Neural cell (in vitro differentiated cells): ENCODE measurements around the gene SDK1. TPM values are rescaled to one million over a fixed set of nuclear protein-coding genes. Genes with fewer than 3 reads are reported as not detected.

ENCODE experiments used
- H2AFZ ChIP-seq: fragments of 200-600, 300-800 bp; sonication (generic), shearing (Covaris generic); 2 replicates; pipeline ENCODE4 v1.6.0; 2014; ENCODE audit warnings: low read depth, mild to moderate bottlenecking, antibody characterized with exemption, low read length, moderate library complexity
- H3F3A ChIP-seq: fragments of 200-600 bp; shearing (Covaris generic); 2 replicates; pipeline ENCODE4 v1.6.1; 2016; ENCODE audit warnings: mild to moderate bottlenecking, moderate library complexity, mixed read lengths, antibody characterized with exemption, low read length; ENCODE audit not compliant: insufficient read depth, poor library complexity, severe bottlenecking
- H3K27ac ChIP-seq: fragments of 200-600, 300-800 bp; sonication (generic), shearing (Covaris generic); 2 replicates; pipeline ENCODE4 v1.5.1; 2014; ENCODE audit warnings: mild to moderate bottlenecking, low read length, moderate library complexity
- H3K27me3 ChIP-seq: fragments of 300-800, 200-600 bp; sonication (generic), shearing (Covaris generic); 2 replicates; pipeline ENCODE4 v1.6.0; 2014; ENCODE audit warnings: mild to moderate bottlenecking, low read depth, low read length, moderate library complexity; ENCODE audit not compliant: insufficient read depth
- H3K36me3 ChIP-seq: fragments of 300-800, 200-600 bp; sonication (generic), shearing (Covaris generic); 2 replicates; pipeline ENCODE4 v1.5.1; 2014; ENCODE audit warnings: mild to moderate bottlenecking, antibody characterized with exemption, low read length, moderate library complexity; ENCODE audit not compliant: insufficient read depth
- H3K4me2 ChIP-seq: fragments of 300-800, 200-600 bp; sonication (generic), shearing (Covaris generic); 2 replicates; pipeline ENCODE4 v1.6.0; 2014; ENCODE audit warnings: mild to moderate bottlenecking, low read length
- H3K4me3 ChIP-seq: fragments of 300-800, 200-600 bp; sonication (generic), shearing (Covaris generic); 2 replicates; pipeline ENCODE4 v1.5.1; 2014; ENCODE audit warnings: mild to moderate bottlenecking, low read length, moderate library complexity
- H3K79me2 ChIP-seq: fragments of 200-600 bp; shearing (Covaris generic); replicated peaks from 2 replicates; pipeline ENCODE4 v1.6.0; 2014; ENCODE audit warnings: mild to moderate bottlenecking, low read length, moderate library complexity; ENCODE audit not compliant: insufficient read depth
- H3K9ac ChIP-seq: fragments of 300-800, 200-600 bp; sonication (generic), shearing (Covaris generic); 2 replicates; pipeline ENCODE4 v1.6.1; 2016; ENCODE audit warnings: mild to moderate bottlenecking, low read length, mixed read lengths
- H3K9me2 ChIP-seq: fragments of 200-600 bp; shearing (Covaris generic); 2 replicates; pipeline ENCODE4 v1.6.1; 2016; ENCODE audit warnings: mild to moderate bottlenecking, low read length, mixed read lengths; ENCODE audit not compliant: insufficient read depth
- H3K9me3 ChIP-seq: fragments of 200-600, 300-800 bp; sonication (generic), shearing (Covaris generic); 2 replicates; pipeline ENCODE4 v1.6.1; 2016; ENCODE audit warnings: mild to moderate bottlenecking, mixed run types, low read length, moderate library complexity, mixed read lengths
- H4K20me1 ChIP-seq: fragments of 200-600 bp; shearing (Covaris generic); 2 replicates; pipeline ENCODE4 v1.6.1; 2016; ENCODE audit warnings: mild to moderate bottlenecking, mixed run types; ENCODE audit not compliant: insufficient read depth
- CTCF ChIP-seq: fragments of 450-650 bp; IDR thresholded peaks from 2 replicates; pipeline ENCODE4 v1.5.1; 2014; ENCODE audit warnings: antibody characterized with exemption, mild to moderate bottlenecking, moderate library complexity; ENCODE audit not compliant: poor library complexity, severe bottlenecking
- EP300 ChIP-seq: fragments of 450-650 bp; conservative IDR thresholded peaks from 2 replicates; pipeline ENCODE4 v1.6.1; 2014; ENCODE audit warnings: antibody characterized with exemption, mild to moderate bottlenecking, moderate library complexity; ENCODE audit not compliant: poor library complexity, severe bottlenecking
- EZH2 ChIP-seq: fragments of 200-600, 300-800 bp; shearing (Covaris generic), sonication (generic); IDR thresholded peaks from 2 replicates; pipeline ENCODE4 v1.6.1; 2014; ENCODE audit warnings: antibody characterized with exemption, low read length, borderline replicate concordance, mild to moderate bottlenecking; ENCODE audit not compliant: insufficient read depth, poor library complexity, severe bottlenecking
- MXI1 ChIP-seq: fragments of 450-650 bp; conservative IDR thresholded peaks from 2 replicates; pipeline ENCODE4 v1.6.1; 2014; ENCODE audit warnings: antibody characterized with exemption, mild to moderate bottlenecking; ENCODE audit not compliant: poor library complexity, severe bottlenecking
- POLR2AphosphoS5 ChIP-seq: IDR thresholded peaks from 2 replicates; pipeline ENCODE4 v1.6.1; 2012
- RAD21 ChIP-seq: fragments of 450-650 bp; conservative IDR thresholded peaks from 2 replicates; pipeline ENCODE4 v1.6.1; 2014; ENCODE audit warnings: antibody characterized with exemption, mild to moderate bottlenecking, moderate library complexity
- REST ChIP-seq: IDR thresholded peaks from 2 replicates; pipeline ENCODE4 v1.6.1; 2012; ENCODE audit warnings: borderline replicate concordance
- SMC3 ChIP-seq: fragments of 450-650 bp; conservative IDR thresholded peaks from 2 replicates; pipeline ENCODE4 v1.6.1; 2014; ENCODE audit warnings: antibody characterized with exemption, mild to moderate bottlenecking, moderate library complexity; ENCODE audit not compliant: poor library complexity
- TAF1 ChIP-seq: IDR thresholded peaks from 2 replicates; pipeline ENCODE4 v1.6.1; 2012; ENCODE audit warnings: low read depth
- polyA plus RNA-seq: library from polyadenylated mRNA; depleted of rRNA; stranded (reverse); fragments of >200 nt; gene quantifications from 2 replicates; pipeline ENCODE4 v1.2.3, GENCODE V29; 2014

The SDK1 gene
- polyA plus RNA-seq, 1 donor from 2014 or later, result 2.7 TPM

- Histone ChIP-seq H3F3A (no peaks in the 10 kb centered on the region), H3K9ac (no peak overlapping the region), H3K9me3 (no peaks in the 10 kb centered on the region), H3K4me3 (no peak overlapping the region), H3K27ac (no peak overlapping the region), H3K27me3 (no peaks in the 10 kb centered on the region), H3K79me2 (no peaks in the 10 kb centered on the region), H2AFZ (no peak overlapping the region), H3K4me2 (no peak overlapping the region), H4K20me1 (no peaks in the 10 kb centered on the region), H3K9me2 (no peaks in the 10 kb centered on the region), H3K36me3 (no peaks in the 10 kb centered on the region)
- TF ChIP-seq POLR2AphosphoS5, result no peak
- TF ChIP-seq REST, result no peak
- TF ChIP-seq MXI1, result no peak
- no peak for TF ChIP-seq RAD21
- no peak for TF ChIP-seq SMC3
- no peak for TF ChIP-seq CTCF
- TF ChIP-seq EZH2, result no peak
- TF ChIP-seq EP300, result no peak
- no peak for TF ChIP-seq TAF1
Observed at GRCh38 chr7:3978839-3979238, 677.8 kb downstream of the SDK1 start.

- Histone ChIP-seq H4K20me1 (no peaks in the 10 kb centered on the region), H3K27ac (no peak overlapping the region), H3K4me3 (no peak overlapping the region), H3K36me3 (no peaks in the 10 kb centered on the region), H3F3A (no peaks in the 10 kb centered on the region), H3K9me2 (no peaks in the 10 kb centered on the region), H3K27me3 (no peaks in the 10 kb centered on the region), H2AFZ (no peak overlapping the region), H3K4me2 (no peak overlapping the region), H3K79me2 (no peaks in the 10 kb centered on the region), H3K9me3 (no peaks in the 10 kb centered on the region), H3K9ac (no peak overlapping the region)
- no peak for TF ChIP-seq EP300
Observed at GRCh38 chr7:3979611-3980299, 678.7 kb downstream of the SDK1 start.

GRCh38 chr7:3980300-3980643, 679.2 kb downstream of the SDK1 start:
- Histone ChIP-seq H3K79me2 (no peaks in the 10 kb centered on the region), H4K20me1 (no peaks in the 10 kb centered on the region), H3K9me3 (no peaks in the 10 kb centered on the region), H3F3A (no peaks in the 10 kb centered on the region), H2AFZ (no peak overlapping the region), H3K9me2 (no peaks in the 10 kb centered on the region), H3K4me3 (no peak overlapping the region), H3K4me2 (no peak overlapping the region), H3K36me3 (no peaks in the 10 kb centered on the region), H3K27ac (no peak overlapping the region), H3K27me3 (no peaks in the 10 kb centered on the region), H3K9ac (no peak overlapping the region)
- TF ChIP-seq POLR2AphosphoS5, result no peak
- TF ChIP-seq CTCF, result no peak
- TF ChIP-seq REST, result no peak
- no peak for TF ChIP-seq TAF1
- TF ChIP-seq EP300, result no peak
- no peak for TF ChIP-seq MXI1
- no peak for TF ChIP-seq RAD21
- TF ChIP-seq EZH2, result no peak
- TF ChIP-seq SMC3, result no peak
